ENCODE measurements around the gene FGF22. TPM values are rescaled to one million over a fixed set of nuclear protein-coding genes. Genes with fewer than 3 reads are reported as not detected.

FGF22 gene
- polyA plus RNA-seq, 1 experiment = 0.05 TPM

DNA sequence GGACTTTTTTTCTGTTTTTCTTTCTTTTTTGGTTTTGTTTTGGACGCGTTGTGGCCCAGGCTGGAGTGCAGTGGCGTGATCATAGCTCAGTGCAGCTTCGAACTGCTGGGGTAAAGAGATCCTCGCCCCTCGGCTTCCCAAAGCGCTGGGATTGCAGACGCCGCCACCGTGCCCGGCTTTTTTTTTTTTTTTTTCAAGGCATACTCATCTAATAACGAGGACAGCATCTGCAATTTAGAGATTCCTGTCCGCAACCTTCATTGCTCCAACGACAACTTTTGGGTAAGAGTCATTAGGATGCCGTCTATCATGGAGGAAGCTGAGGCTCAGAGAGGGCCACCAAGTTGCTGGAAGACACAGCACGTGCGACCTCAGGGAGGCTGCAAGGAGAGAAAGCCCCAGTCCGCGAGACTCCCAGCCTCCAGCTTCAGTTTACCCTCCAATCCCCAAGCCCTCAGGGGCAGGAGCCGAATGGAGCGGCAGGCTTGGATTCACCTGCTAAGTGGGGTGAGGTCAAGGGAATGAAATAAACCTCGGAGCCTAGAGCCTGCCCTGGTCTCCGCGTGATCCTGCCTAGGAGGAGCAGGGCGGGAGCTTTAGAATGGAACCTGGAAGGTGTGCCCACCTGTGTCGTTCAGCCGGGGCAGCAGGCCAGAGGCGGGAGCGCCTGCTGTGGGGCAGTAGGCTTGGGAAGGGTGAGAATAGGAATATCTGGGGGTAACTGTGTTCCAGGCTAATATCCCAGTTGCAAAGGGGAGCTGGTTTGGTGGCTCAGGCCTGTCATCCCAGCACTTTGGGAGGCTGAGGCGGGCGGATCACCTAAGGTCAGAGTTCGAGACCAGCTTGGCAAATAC is 5.7 kb upstream of the FGF22 start:
- TF ChIP-seq, protein P1, sequence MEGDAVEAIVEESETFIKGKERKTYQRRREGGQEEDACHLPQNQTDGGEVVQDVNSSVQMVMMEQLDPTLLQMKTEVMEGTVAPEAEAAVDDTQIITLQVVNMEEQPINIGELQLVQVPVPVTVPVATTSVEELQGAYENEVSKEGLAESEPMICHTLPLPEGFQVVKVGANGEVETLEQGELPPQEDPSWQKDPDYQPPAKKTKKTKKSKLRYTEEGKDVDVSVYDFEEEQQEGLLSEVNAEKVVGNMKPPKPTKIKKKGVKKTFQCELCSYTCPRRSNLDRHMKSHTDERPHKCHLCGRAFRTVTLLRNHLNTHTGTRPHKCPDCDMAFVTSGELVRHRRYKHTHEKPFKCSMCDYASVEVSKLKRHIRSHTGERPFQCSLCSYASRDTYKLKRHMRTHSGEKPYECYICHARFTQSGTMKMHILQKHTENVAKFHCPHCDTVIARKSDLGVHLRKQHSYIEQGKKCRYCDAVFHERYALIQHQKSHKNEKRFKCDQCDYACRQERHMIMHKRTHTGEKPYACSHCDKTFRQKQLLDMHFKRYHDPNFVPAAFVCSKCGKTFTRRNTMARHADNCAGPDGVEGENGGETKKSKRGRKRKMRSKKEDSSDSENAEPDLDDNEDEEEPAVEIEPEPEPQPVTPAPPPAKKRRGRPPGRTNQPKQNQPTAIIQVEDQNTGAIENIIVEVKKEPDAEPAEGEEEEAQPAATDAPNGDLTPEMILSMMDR (IDR thresholded peaks at IDR 0.05; ENCODE audit: insufficient read depth, low read depth, low read length) = no peak
- CTCF ChIA-PET = interaction anchor here (2.7 kb wide), 1 partner anchor 50 kb away, joined by 7 read pairs; no protein-coding TSS in a partner anchor
- no peaks in the 10 kb centered on the region for H3K27me3 ChIP-seq (ENCODE audit: control insufficient read depth, insufficient read depth, low read length)
- no peaks in the 10 kb centered on the region; the same call in 1 of the 2 replicates for H3K36me3 ChIP-seq (ENCODE audit: control insufficient read depth, insufficient read depth, low read length)
- POLR2A ChIA-PET = interaction anchor here (0.5 kb wide), 1 partner anchor 61 kb away, joined by 6 read pairs; no protein-coding TSS in a partner anchor
- DNase-seq (ENCODE audit: low read depth) = no peak
- peak overlapping the region; percentile 80 for H3K4me3 ChIP-seq (ENCODE audit: low read depth, low read length)

DNA sequence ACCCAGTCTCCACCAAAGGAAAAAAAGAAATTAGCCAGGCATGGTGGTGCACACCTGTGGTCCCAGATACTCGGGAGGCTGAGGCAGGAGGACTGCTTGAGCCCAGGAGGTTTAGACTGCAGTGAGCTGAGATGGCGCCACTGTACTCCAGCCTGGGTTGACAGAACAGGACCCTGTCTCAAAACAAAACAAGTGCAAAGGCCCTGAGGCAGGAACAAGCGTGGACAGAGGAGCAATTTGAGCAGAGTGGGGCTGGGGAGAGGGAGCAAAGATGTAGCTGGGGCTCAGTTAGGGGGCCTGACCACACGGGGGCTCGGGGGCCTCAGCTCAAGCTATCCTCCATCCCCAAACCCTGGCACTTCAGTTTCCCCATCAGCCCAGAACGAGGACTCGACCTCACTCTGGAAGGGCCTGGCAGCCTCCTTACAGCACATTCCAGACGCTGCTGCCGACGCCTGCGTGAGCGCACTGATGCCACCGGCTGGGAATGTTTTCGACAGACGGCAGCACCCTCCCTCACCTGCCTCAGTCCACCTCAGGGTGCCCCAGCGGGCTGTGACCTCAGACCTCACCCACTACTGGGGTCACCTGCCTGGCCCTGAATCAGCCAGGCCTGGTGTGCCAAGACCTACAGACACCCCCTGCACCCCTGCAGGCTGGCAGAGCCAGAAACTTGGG is 4.6 kb upstream of the FGF22 start:
- no peak for DNase-seq (ENCODE audit: low read depth)
- no peaks in the 10 kb centered on the region; the same call in 1 of the 2 replicates for H3K36me3 ChIP-seq (ENCODE audit: control insufficient read depth, insufficient read depth, low read length)
- H3K4me3 ChIP-seq (ENCODE audit: low read depth, low read length) = no peak overlapping the region
- CTCF ChIA-PET = interaction anchor here (0.6 to 2.7 kb wide), 2 partner anchors 17 to 51 kb away, joined by 3 to 7 read pairs; no protein-coding TSS in a partner anchor
- no peaks in the 10 kb centered on the region for H3K27me3 ChIP-seq (ENCODE audit: control insufficient read depth, insufficient read depth, low read length)
- POLR2A ChIA-PET = no interaction called here
- TF ChIP-seq, protein P1 (IDR thresholded peaks at IDR 0.05; ENCODE audit: insufficient read depth, low read depth, low read length) = no peak

DNA sequence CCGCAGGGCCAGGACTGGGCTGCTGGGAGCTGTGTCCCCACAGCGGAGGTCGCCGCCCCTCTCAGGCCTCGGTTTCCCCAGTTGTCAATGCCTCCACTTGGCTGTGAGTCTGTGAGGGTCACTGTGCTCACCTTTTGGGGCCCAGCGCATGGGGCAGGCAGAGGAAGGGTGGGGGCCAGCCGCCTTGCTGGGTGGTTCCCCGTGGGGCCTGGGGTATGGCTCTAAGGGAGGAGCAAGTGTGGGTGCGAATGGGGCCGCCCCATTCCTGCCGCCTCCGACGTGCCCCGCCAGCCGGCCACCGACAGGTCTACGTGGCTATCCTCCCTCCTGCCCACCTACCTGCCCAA is 800 bp upstream of the FGF22 start:
- H3K4me3 ChIP-seq (ENCODE audit: low read depth, low read length) = peak overlapping the region; percentile 41
- no peak for DNase-seq (ENCODE audit: low read depth)
- POLR2A ChIA-PET = no interaction called here
- CTCF ChIA-PET = no interaction called here
- no peaks in the 10 kb centered on the region for H3K36me3 ChIP-seq (ENCODE audit: control insufficient read depth, insufficient read depth, low read length)
- H3K27me3 ChIP-seq (ENCODE audit: control insufficient read depth, insufficient read depth, low read length) = no peaks in the 10 kb centered on the region
- TF ChIP-seq, protein P1 (IDR thresholded peaks at IDR 0.05; ENCODE audit: insufficient read depth, low read depth, low read length) = no peak

DNA sequence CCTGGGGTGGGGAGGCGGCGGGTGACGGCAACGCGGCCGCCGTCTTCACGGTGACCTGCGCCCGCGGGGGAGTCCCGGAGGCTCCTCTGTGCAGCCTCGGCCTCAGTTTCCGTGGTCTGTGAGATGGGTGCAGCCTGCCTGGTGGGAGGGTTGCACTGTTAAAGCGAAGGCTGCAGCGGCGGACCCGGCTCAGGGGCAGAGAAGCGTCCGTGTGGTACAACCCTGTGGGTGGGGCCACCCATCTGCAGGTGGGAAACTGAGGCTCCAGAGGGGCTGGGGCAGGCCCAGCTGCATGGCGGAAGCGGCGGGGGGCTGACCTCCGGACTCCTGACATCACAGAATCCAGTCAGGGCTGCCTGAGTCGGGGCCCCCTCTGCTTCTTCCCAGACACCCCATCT is 481 bp downstream of the FGF22 start:
- Histone ChIP-seq H3K4me3 (ENCODE audit: low read depth, low read length) (peak overlapping the region; percentile 32), H3K36me3 (ENCODE audit: control insufficient read depth, insufficient read depth, low read length) (peaks cover 2% of the 10 kb centered on the region; the same call in 1 of the 2 replicates), H3K27me3 (ENCODE audit: control insufficient read depth, insufficient read depth, low read length) (no peaks in the 10 kb centered on the region)
- ChIA-PET POLR2A (no interaction called here), CTCF (no interaction called here)
- no peak for DNase-seq (ENCODE audit: low read depth)
- TF ChIP-seq, protein P1 (IDR thresholded peaks at IDR 0.05; ENCODE audit: insufficient read depth, low read depth, low read length) = no peak

DNA sequence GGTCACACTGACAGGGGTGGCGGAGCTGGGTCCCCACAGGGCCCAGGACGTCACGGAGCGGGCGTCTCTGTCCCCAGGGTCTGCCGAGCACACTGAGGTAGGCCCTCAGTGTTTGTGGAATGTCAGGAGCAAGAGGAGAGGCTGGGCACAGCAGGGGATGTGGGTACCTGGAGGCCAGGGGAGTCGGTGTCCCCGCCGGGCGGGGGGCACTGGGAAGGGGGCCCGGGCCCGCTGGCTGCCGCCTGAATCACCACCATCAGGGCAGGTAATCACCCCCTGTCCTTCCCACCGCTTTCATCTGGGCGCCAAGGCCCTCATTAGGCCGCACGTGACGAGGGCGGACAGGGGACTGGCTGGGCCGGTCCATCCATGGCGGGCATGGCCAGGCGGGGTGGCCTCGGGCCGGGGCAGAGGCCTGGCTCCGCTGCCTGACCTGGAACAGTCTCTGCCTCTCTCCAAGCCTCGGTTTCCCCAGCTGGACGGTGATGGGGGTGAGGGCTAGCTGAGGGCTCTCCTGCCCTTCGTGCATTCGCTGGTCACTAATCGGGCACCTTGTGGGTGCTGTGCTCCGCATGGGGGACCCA is 1.0 kb downstream of the FGF22 start:
- TF ChIP-seq, protein P1 (IDR thresholded peaks at IDR 0.05; ENCODE audit: insufficient read depth, low read depth, low read length) = no peak
- ChIA-PET CTCF (no interaction called here), POLR2A (no interaction called here)
- H3K36me3 ChIP-seq (ENCODE audit: control insufficient read depth, insufficient read depth, low read length) = peaks cover 2% of the 10 kb centered on the region
- no peak for DNase-seq (ENCODE audit: low read depth)
- H3K4me3 ChIP-seq (ENCODE audit: low read depth, low read length) = no peak overlapping the region
- no peaks in the 10 kb centered on the region for H3K27me3 ChIP-seq (ENCODE audit: control insufficient read depth, insufficient read depth, low read length)
